A549 (cell line): ENCODE measurements around the gene CRIP2.

Source experiments
- NR3C1 ChIP-seq: fragments of >200 bp; sonication (Bioruptor Twin); formaldehyde crosslinking; IDR thresholded peaks from 3 replicates; pipeline ENCODE4 v1.6.1; 2017
- PHF8 ChIP-seq: fragments of 200-600 bp; sonication (generic); IDR thresholded peaks from 2 replicates; pipeline ENCODE4 v1.6.1; 2016; ENCODE audit warnings: low read depth, mild to moderate bottlenecking, antibody characterized with exemption, moderate library complexity, borderline replicate concordance
- POLR2A ChIP-seq: IDR thresholded peaks from 2 replicates; pipeline ENCODE4 v1.6.1; 2012; ENCODE audit warnings: mild to moderate bottlenecking, low read length
- RARB ChIP-seq: fragments of 250-450 bp; sonication (Bioruptor Pico); IDR thresholded peaks from 2 replicates; pipeline ENCODE4 v1.8.0; 2021; ENCODE audit warnings: mild to moderate bottlenecking, moderate library complexity
- TF ChIP-seq, protein P1 (sequence below): fragments of >200 bp; sonication (Bioruptor Twin); formaldehyde crosslinking; IDR thresholded peaks from 3 replicates; pipeline ENCODE4 v1.5.1; 2016

DNA sequence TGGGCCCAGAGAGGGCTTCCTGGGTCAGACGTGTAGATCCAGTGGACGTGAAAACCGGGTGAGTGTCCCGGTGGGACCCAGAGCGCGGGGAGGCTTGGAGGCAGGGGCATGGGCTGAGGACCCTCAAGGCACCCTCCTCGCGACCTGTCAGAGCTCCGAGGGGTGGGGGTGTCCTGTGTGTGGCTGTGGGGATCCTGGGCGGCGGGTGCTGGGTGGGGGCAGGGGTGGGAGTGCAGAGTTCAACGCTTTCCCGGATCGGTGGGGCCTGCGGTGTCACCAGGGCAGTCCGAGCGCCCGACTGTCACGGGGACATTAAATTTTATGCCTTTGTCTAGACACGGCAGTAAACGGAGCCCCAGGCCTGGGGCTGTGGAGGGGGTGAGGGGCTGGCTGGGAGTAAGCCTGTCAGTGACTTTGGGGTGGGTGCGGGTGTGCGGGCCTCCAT lies 52.8 kb downstream of the CRIP2 start:
- TF ChIP-seq POLR2A (no peak), RARB (CRISPR knock-in tag) (no peak), NR3C1 (no peak), PHF8 (no peak)
- TF ChIP-seq, protein P1, sequence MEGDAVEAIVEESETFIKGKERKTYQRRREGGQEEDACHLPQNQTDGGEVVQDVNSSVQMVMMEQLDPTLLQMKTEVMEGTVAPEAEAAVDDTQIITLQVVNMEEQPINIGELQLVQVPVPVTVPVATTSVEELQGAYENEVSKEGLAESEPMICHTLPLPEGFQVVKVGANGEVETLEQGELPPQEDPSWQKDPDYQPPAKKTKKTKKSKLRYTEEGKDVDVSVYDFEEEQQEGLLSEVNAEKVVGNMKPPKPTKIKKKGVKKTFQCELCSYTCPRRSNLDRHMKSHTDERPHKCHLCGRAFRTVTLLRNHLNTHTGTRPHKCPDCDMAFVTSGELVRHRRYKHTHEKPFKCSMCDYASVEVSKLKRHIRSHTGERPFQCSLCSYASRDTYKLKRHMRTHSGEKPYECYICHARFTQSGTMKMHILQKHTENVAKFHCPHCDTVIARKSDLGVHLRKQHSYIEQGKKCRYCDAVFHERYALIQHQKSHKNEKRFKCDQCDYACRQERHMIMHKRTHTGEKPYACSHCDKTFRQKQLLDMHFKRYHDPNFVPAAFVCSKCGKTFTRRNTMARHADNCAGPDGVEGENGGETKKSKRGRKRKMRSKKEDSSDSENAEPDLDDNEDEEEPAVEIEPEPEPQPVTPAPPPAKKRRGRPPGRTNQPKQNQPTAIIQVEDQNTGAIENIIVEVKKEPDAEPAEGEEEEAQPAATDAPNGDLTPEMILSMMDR, result no peak
